GM23338 (cell line): ENCODE results near the gene ZNF277. TPM values are rescaled to one million over a fixed set of nuclear protein-coding genes. Genes with fewer than 3 reads are reported as not detected.

Experiments
- ATAC-seq: fragments of 200-7000 bp; cut with Tn5 transposase; 3 replicates; pipeline ENCODE4 v1.9.1; 2020
- DNase-seq: peaks from one replicate; pipeline ENCODE4 v3.0.0-alpha.2; 2015; ENCODE audit warnings: low spot score
- H2AFZ ChIP-seq: fragments of 200-600 bp; sonication (generic); 2 replicates; pipeline ENCODE4 v1.8.0; 2016; ENCODE audit warnings: antibody characterized with exemption, mild to moderate bottlenecking, moderate library complexity
- H3F3A ChIP-seq: fragments of 200-600 bp; sonication (generic); replicated peaks from 2 replicates; pipeline ENCODE4 v1.8.0; 2017; ENCODE audit warnings: antibody characterized with exemption, mixed run types, low read depth
- H3K27ac ChIP-seq: fragments of 200-600 bp; sonication (generic); 2 replicates; pipeline ENCODE4 v1.6.1; 2016; ENCODE audit warnings: low read depth
- H3K27me3 ChIP-seq: fragments of 200-600 bp; sonication (generic); 2 replicates; pipeline ENCODE4 v1.8.0; 2016; ENCODE audit warnings: mild to moderate bottlenecking, mixed run types, moderate library complexity; ENCODE audit not compliant: insufficient read depth
- H3K36me3 ChIP-seq: fragments of 200-600 bp; sonication (generic); 2 replicates; pipeline ENCODE4 v1.8.0; 2016; ENCODE audit warnings: mild to moderate bottlenecking; ENCODE audit not compliant: insufficient read depth
- H3K4me1 ChIP-seq: fragments of 200-600 bp; sonication (generic); 2 replicates; pipeline ENCODE4 v1.8.0; 2016; ENCODE audit warnings: mild to moderate bottlenecking, moderate library complexity; ENCODE audit not compliant: insufficient read depth
- H3K4me2 ChIP-seq: fragments of 200-600 bp; sonication (generic); 2 replicates; pipeline ENCODE4 v1.7.1; 2017; ENCODE audit warnings: mixed run types
- H3K4me3 ChIP-seq: fragments of 200-600 bp; sonication (generic); 2 replicates; pipeline ENCODE4 v1.6.1; 2016; ENCODE audit warnings: mixed run types
- H3K79me2 ChIP-seq: fragments of 200-600 bp; sonication (generic); replicated peaks from 2 replicates; pipeline ENCODE4 v1.8.0; 2017; ENCODE audit warnings: mild to moderate bottlenecking; ENCODE audit not compliant: insufficient read depth
- H3K9me2 ChIP-seq: fragments of 200-600 bp; sonication (generic); 2 replicates; pipeline ENCODE4 v1.8.0; 2017; ENCODE audit not compliant: insufficient read depth
- H4K20me1 ChIP-seq: fragments of 200-600 bp; sonication (generic); replicated peaks from 2 replicates; pipeline ENCODE4 v1.8.0; 2017; ENCODE audit warnings: mild to moderate bottlenecking; ENCODE audit not compliant: insufficient read depth
- H3K27ac Mint-ChIP-seq: 2 replicates; pipeline ENCODE4 v1.8.0; 2020; ENCODE audit warnings: inconsistent platforms, mild to moderate bottlenecking, moderate library complexity, mixed read lengths
- H3K27me3 Mint-ChIP-seq: 3 replicates; pipeline ENCODE4 v1.8.0; 2022; ENCODE audit warnings: low read depth, mild to moderate bottlenecking, moderate library complexity, mixed read lengths, inconsistent platforms; ENCODE audit not compliant: insufficient read depth, poor library complexity
- H3K36me3 Mint-ChIP-seq: 3 replicates; pipeline ENCODE4 v1.8.0; 2021; ENCODE audit warnings: low read depth, mild to moderate bottlenecking, inconsistent platforms, moderate library complexity, mixed read lengths
- H3K4me1 Mint-ChIP-seq: 3 replicates; pipeline ENCODE4 v1.8.0; 2020; ENCODE audit warnings: mild to moderate bottlenecking, inconsistent platforms, mixed read lengths
- H3K4me3 Mint-ChIP-seq: 3 replicates; pipeline ENCODE4 v1.8.0; 2021; ENCODE audit warnings: moderate library complexity, mild to moderate bottlenecking, inconsistent platforms, mixed read lengths
- H3K9me3 Mint-ChIP-seq: 3 replicates; pipeline ENCODE4 v1.8.0; 2020; ENCODE audit warnings: moderate library complexity, mild to moderate bottlenecking, inconsistent platforms, mixed read lengths
- CREB1 ChIP-seq: fragments of 250-450 bp; sonication (Bioruptor Pico); IDR thresholded peaks from 2 replicates; pipeline ENCODE4 v1.5.0; 2020; ENCODE audit warnings: low read depth, mild to moderate bottlenecking, moderate library complexity
- ETS1 ChIP-seq: IDR thresholded peaks from 2 replicates; pipeline ENCODE4 v1.6.1; 2016; ENCODE audit warnings: antibody characterized with exemption
- EZH2phosphoT487 ChIP-seq: fragments of 200-600 bp; sonication (generic); IDR thresholded peaks from one replicate; pipeline ENCODE4 v1.8.1; 2018; ENCODE audit warnings: antibody characterized with exemption; ENCODE audit not compliant: unreplicated experiment
- JUNB ChIP-seq: IDR thresholded peaks from one replicate; pipeline ENCODE4 v1.6.1; 2016; ENCODE audit warnings: antibody characterized with exemption; ENCODE audit not compliant: unreplicated experiment
- NANOG ChIP-seq: IDR thresholded peaks from 2 replicates; pipeline ENCODE4 v1.6.1; 2016; ENCODE audit warnings: antibody characterized with exemption, borderline replicate concordance
- POLR2AphosphoS5 ChIP-seq: IDR thresholded peaks from 2 replicates; pipeline ENCODE4 v1.6.1; 2016; ENCODE audit warnings: antibody characterized with exemption, low read depth
- STAT1 ChIP-seq: IDR thresholded peaks from one replicate; pipeline ENCODE4 v1.6.1; 2016; ENCODE audit warnings: antibody characterized with exemption; ENCODE audit not compliant: unreplicated experiment
- ZNF114 ChIP-seq: fragments of 250-450 bp; sonication (Bioruptor Pico); IDR thresholded peaks from 2 replicates; pipeline ENCODE4 v1.5.0; 2020; ENCODE audit warnings: mild to moderate bottlenecking, moderate library complexity
- ZNF331 ChIP-seq: fragments of 250-450 bp; sonication (Bioruptor Pico); IDR thresholded peaks from 2 replicates; pipeline ENCODE4 v1.5.0; 2020; ENCODE audit warnings: low read depth, mild to moderate bottlenecking, moderate library complexity
- ZNF462 ChIP-seq: fragments of 250-450 bp; sonication (Bioruptor Pico); IDR thresholded peaks from 2 replicates; pipeline ENCODE4 v1.5.0; 2020; ENCODE audit warnings: mild to moderate bottlenecking, moderate library complexity
- polyA plus RNA-seq: library from polyadenylated mRNA; unstranded; fragments of >200 nt; fragmentation: Nextera tagmentation; extraction: Ambion mirVana; gene quantifications from 2 replicates; pipeline ENCODE4 v1.2.1, GENCODE V29; 2016
- total RNA-seq: library from RNA; depleted of rRNA; stranded (reverse); fragments of >200 nt; shearing (Covaris generic); gene quantifications from 2 replicates; pipeline ENCODE4 v1.2.3, GENCODE V29; 2014

Gene ZNF277
- total and polyA plus RNA-seq, 2 experiments from 2014 or later = 25.4 to 28.9 TPM

- H4K20me1 ChIP-seq = no peaks in the 10 kb centered on the region
- no peak overlapping the region for H3K27ac ChIP-seq
- Mint-ChIP-seq H3K27me3 (peaks cover 7% of the 10 kb centered on the region), H3K4me3 (no peak overlapping the region), H3K4me1 (peaks cover 4% of the 10 kb centered on the region; the same call in 2 of the 3 replicates), H3K36me3 (peaks cover 54% of the 10 kb centered on the region), H3K27ac (no peak overlapping the region), H3K9me3 (no peaks in the 10 kb centered on the region; the same call in 2 of the 3 replicates)
- DNase-seq (no peak), ATAC-seq (no peak)
- peaks cover 2% of the 10 kb centered on the region for H3K9me2 ChIP-seq
- H3K79me2 ChIP-seq = no peaks in the 10 kb centered on the region
- H3K4me1 ChIP-seq = no peaks in the 10 kb centered on the region
- H3F3A ChIP-seq = no peaks in the 10 kb centered on the region
- no peak overlapping the region for H3K4me3 ChIP-seq
- TF ChIP-seq POLR2AphosphoS5 (no peak), ZNF114 (CRISPR knock-in tag) (no peak), ZNF331 (no peak), STAT1 (no peak), ETS1 (no peak), CREB1 (CRISPR knock-in tag) (no peak), EZH2phosphoT487 (no peak), JUNB (no peak), NANOG (no peak), ZNF462 (CRISPR knock-in tag) (no peak)
- H3K4me2 ChIP-seq = no peak overlapping the region
- H2AFZ ChIP-seq = no peak overlapping the region
- no peaks in the 10 kb centered on the region for H3K27me3 ChIP-seq
- peaks cover 7% of the 10 kb centered on the region; the same call in 1 of the 2 replicates for H3K36me3 ChIP-seq
These were observed 140.6 kb downstream of the ZNF277 start for GRCh38 chr7:112347088-112347487.
